ENCODE measurements around the gene DBI. TPM values are rescaled to one million over a fixed set of nuclear protein-coding genes. Genes with fewer than 3 reads are reported as not detected.
A peak's percentile ranks its signal among the peaks of the same experiment; 100 is the strongest.

The DBI gene
- total RNA-seq, 2 donors from 2014 or later = 51.4 to 62.8 TPM

DNA sequence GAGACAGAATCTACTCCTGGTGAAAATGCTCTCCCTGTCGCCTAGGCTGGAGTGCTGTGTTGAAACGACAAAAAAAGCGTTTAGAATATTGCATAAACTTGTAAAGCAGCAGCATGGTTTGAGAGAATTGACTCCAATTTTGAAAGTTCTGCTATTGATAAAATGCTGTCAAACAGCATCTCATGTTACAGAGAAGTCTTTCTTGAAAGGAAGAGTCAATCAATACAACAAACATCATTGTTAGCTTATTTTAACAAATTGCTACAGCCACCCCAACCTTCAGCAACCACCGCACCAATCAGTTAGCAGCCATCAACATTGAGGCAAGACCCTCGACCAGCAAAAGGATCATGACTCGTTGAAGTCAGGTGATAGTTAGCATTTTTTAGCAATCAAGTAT lies 7.0 kb upstream of the DBI start:
- Histone ChIP-seq H3K27me3 (no peaks in the 10 kb centered on the region), H3K4me3 (no peak overlapping the region), H3K36me3 (replicated peaks in 1 of 2; ENCODE audit: insufficient read depth in 1 of 2, low read depth in 2 of 2) (no peaks in the 10 kb centered on the region), H3K9me3 (no peaks in the 10 kb centered on the region), H3K4me1 (peaks cover under 1% of the 10 kb centered on the region), H3K27ac (no peak overlapping the region)
- intact Hi-C loops (cut with DNase I) = no loop called here
- ATAC-seq (no peak), DNase-seq (no peak)
- WGBS, 2 donors = 69 to 70% methylated on average over 6 of the region's 6 CpGs
- TF ChIP-seq POLR2A (IDR thresholded peaks at IDR 0.05) = no peak
- TF ChIP-seq, protein P1, sequence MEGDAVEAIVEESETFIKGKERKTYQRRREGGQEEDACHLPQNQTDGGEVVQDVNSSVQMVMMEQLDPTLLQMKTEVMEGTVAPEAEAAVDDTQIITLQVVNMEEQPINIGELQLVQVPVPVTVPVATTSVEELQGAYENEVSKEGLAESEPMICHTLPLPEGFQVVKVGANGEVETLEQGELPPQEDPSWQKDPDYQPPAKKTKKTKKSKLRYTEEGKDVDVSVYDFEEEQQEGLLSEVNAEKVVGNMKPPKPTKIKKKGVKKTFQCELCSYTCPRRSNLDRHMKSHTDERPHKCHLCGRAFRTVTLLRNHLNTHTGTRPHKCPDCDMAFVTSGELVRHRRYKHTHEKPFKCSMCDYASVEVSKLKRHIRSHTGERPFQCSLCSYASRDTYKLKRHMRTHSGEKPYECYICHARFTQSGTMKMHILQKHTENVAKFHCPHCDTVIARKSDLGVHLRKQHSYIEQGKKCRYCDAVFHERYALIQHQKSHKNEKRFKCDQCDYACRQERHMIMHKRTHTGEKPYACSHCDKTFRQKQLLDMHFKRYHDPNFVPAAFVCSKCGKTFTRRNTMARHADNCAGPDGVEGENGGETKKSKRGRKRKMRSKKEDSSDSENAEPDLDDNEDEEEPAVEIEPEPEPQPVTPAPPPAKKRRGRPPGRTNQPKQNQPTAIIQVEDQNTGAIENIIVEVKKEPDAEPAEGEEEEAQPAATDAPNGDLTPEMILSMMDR (IDR thresholded peaks at IDR 0.05) = no peak

GRCh38 chr2:119360423-119360966 lies 6.3 kb upstream of the DBI start:
- no peak for TF ChIP-seq POLR2A (IDR thresholded peaks at IDR 0.05)
- TF ChIP-seq, protein P1 (IDR thresholded peaks at IDR 0.05) = no peak
- H3K27ac ChIP-seq = no peak overlapping the region
- ATAC-seq (no peak), DNase-seq (no peak)
- no peak overlapping the region for H3K4me3 ChIP-seq
- H3K27me3 ChIP-seq = no peaks in the 10 kb centered on the region
- intact Hi-C loops (cut with DNase I) = no loop called here
- H3K4me1 ChIP-seq = peaks cover 8% of the 10 kb centered on the region
- WGBS, 2 donors = 94 to 97% methylated on average over 2 of the region's 2 CpGs
- H3K36me3 ChIP-seq (replicated peaks in 1 of 2; ENCODE audit: insufficient read depth in 1 of 2, low read depth in 2 of 2) = no peaks in the 10 kb centered on the region
- H3K9me3 ChIP-seq = no peaks in the 10 kb centered on the region

- 69 to 74% methylated on average over 6 of the region's 6 CpGs for WGBS, 2 donors
- H3K4me3 ChIP-seq = no peak overlapping the region
- H3K4me1 ChIP-seq = peaks cover 25% of the 10 kb centered on the region
- no peaks in the 10 kb centered on the region for H3K9me3 ChIP-seq
- H3K27ac ChIP-seq = no peak overlapping the region
- DNase-seq (no peak), ATAC-seq (no peak)
- intact Hi-C loops (cut with DNase I) = no loop called here
- peaks cover 0 to under 1% of the 10 kb centered on the region in 2 donors for H3K36me3 ChIP-seq (replicated peaks in 1 of 2; ENCODE audit: insufficient read depth in 1 of 2, low read depth in 2 of 2)
- H3K27me3 ChIP-seq = no peaks in the 10 kb centered on the region
- TF ChIP-seq POLR2A (IDR thresholded peaks at IDR 0.05) = no peak
- TF ChIP-seq, protein P1 (IDR thresholded peaks at IDR 0.05) = no peak
These were observed 2.0 kb upstream of the DBI start for GRCh38 chr2:119364798-119365197.

- Histone ChIP-seq H3K27me3 (no peaks in the 10 kb centered on the region), H3K4me3 (no peak overlapping the region), H3K27ac (peak overlapping the region; percentile 73 to 94 (median 91)), H3K36me3 (replicated peaks in 1 of 2; ENCODE audit: insufficient read depth in 1 of 2, low read depth in 2 of 2) (peaks cover 0 to 3% of the 10 kb centered on the region in 2 donors), H3K9me3 (no peaks in the 10 kb centered on the region), H3K4me1 (peaks cover 25% of the 10 kb centered on the region)
- ATAC-seq (no peak), DNase-seq (peak in 1 of 4 donors; percentile 12)
- intact Hi-C loops (cut with DNase I) = no loop called here
- WGBS, 2 donors = 19 to 24% methylated on average over 6 of the region's 6 CpGs
- TF ChIP-seq POLR2A (IDR thresholded peaks at IDR 0.05) = no peak
- TF ChIP-seq, protein P1 (IDR thresholded peaks at IDR 0.05) = no peak
These were observed 1.3 kb upstream of the DBI start for GRCh38 chr2:119365436-119365835.

DNA sequence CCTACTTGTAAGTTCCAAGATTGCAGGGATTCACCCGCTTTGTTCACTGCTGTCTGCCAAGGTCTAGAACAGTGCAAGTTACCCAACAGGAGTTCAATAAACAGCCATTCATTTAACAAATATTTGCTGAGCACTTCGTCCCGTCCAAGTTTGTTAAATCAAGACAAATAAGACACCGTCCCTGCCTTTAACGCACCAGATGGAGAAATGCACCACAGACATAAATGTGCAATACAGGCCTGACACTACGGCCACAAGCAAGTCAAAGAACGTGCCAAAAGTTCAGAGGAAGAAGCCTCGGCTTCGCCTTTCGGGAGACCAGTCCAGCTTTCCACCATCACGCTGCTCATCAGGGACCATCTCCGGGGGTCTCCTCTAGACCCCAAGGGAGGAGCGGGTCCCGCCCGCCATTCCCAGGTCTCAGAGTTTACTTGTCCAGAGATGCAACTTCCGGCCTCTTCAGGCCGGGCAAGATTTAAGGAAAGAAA lies 572 bp upstream of the DBI start:
- WGBS, 2 donors = 0 to 1% methylated on average over 11 to 17 of the region's 17 CpGs
- no peak for TF ChIP-seq POLR2A (IDR thresholded peaks at IDR 0.05)
- TF ChIP-seq, protein P1 (IDR thresholded peaks at IDR 0.05) = no peak
- H3K4me3 ChIP-seq = peak overlapping the region; percentile 55 to 79
- peak overlapping the region; percentile 73 to 94 (median 91) for H3K27ac ChIP-seq
- intact Hi-C loops (cut with DNase I) = no loop called here
- ATAC-seq = peak; percentile 9
- H3K36me3 ChIP-seq (replicated peaks in 1 of 2; ENCODE audit: insufficient read depth in 1 of 2, low read depth in 2 of 2) = peaks cover 0 to 5% of the 10 kb centered on the region in 2 donors
- DNase-seq = peak in 3 of 4 donors; percentile 32 to 38 (median 37)
- H3K9me3 ChIP-seq = no peaks in the 10 kb centered on the region
- no peaks in the 10 kb centered on the region for H3K27me3 ChIP-seq
- H3K4me1 ChIP-seq = peaks cover 25% of the 10 kb centered on the region

Measured in body of pancreas (tissue), 4 donors.